Measurements from ENCODE around the gene MRGPRD. TPM values are rescaled to one million over a fixed set of nuclear protein-coding genes. Genes with fewer than 3 reads are reported as not detected.

The MRGPRD gene
- total RNA-seq, 4 donors from 2014 or later, result 2.9 to 5.4 TPM; not detected in 2

- Histone ChIP-seq H3K36me3 (peaks cover 0 to 86% of the 10 kb centered on the region in 2 donors), H3K4me3 (no peak overlapping the region), H3K27ac (peak overlapping the region; percentile 75 to 93 (median 90)), H3K9me3 (no peaks in the 10 kb centered on the region), H3K4me1 (peaks cover 4 to 99% (median 21%) of the 10 kb centered on the region in 3 donors), H3K27me3 (no peaks in the 10 kb centered on the region)
- peak; percentile 40 for ATAC-seq
- WGBS, 2 donors (ENCODE audit: low coverage in 1 of 2), result 31% methylated on average over 5 of the region's 7 CpGs; no CpG with 5 or more reads in 1 of the 2 donors
- TF ChIP-seq POLR2A (IDR thresholded peaks at IDR 0.05) (no peak), POLR2AphosphoS5 (IDR thresholded peaks at IDR 0.05) (peak; percentile 84)
Measured at GRCh38 chr11:68932358-68932757, 48.4 kb downstream of the MRGPRD start.

GRCh38 chr11:68931911-68932310, 48.9 kb downstream of the MRGPRD start:
- Histone ChIP-seq H3K4me1 (peaks cover 4 to 99% (median 23%) of the 10 kb centered on the region in 3 donors), H3K36me3 (peaks cover 0 to 85% of the 10 kb centered on the region in 2 donors), H3K27ac (peak overlapping the region; percentile 10 to 93 (median 90)), H3K4me3 (no peak overlapping the region), H3K27me3 (no peaks in the 10 kb centered on the region), H3K9me3 (no peaks in the 10 kb centered on the region)
- TF ChIP-seq, protein P1, sequence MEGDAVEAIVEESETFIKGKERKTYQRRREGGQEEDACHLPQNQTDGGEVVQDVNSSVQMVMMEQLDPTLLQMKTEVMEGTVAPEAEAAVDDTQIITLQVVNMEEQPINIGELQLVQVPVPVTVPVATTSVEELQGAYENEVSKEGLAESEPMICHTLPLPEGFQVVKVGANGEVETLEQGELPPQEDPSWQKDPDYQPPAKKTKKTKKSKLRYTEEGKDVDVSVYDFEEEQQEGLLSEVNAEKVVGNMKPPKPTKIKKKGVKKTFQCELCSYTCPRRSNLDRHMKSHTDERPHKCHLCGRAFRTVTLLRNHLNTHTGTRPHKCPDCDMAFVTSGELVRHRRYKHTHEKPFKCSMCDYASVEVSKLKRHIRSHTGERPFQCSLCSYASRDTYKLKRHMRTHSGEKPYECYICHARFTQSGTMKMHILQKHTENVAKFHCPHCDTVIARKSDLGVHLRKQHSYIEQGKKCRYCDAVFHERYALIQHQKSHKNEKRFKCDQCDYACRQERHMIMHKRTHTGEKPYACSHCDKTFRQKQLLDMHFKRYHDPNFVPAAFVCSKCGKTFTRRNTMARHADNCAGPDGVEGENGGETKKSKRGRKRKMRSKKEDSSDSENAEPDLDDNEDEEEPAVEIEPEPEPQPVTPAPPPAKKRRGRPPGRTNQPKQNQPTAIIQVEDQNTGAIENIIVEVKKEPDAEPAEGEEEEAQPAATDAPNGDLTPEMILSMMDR (IDR thresholded peaks at IDR 0.05), result no peak
- TF ChIP-seq POLR2A (IDR thresholded peaks at IDR 0.05) (no peak), EP300 (IDR thresholded peaks at IDR 0.05) (no peak)
- 69 to 79% methylated on average over 11 to 16 of the region's 17 CpGs for WGBS, 2 donors (ENCODE audit: low coverage in 1 of 2)
- ATAC-seq, result no peak

DNA sequence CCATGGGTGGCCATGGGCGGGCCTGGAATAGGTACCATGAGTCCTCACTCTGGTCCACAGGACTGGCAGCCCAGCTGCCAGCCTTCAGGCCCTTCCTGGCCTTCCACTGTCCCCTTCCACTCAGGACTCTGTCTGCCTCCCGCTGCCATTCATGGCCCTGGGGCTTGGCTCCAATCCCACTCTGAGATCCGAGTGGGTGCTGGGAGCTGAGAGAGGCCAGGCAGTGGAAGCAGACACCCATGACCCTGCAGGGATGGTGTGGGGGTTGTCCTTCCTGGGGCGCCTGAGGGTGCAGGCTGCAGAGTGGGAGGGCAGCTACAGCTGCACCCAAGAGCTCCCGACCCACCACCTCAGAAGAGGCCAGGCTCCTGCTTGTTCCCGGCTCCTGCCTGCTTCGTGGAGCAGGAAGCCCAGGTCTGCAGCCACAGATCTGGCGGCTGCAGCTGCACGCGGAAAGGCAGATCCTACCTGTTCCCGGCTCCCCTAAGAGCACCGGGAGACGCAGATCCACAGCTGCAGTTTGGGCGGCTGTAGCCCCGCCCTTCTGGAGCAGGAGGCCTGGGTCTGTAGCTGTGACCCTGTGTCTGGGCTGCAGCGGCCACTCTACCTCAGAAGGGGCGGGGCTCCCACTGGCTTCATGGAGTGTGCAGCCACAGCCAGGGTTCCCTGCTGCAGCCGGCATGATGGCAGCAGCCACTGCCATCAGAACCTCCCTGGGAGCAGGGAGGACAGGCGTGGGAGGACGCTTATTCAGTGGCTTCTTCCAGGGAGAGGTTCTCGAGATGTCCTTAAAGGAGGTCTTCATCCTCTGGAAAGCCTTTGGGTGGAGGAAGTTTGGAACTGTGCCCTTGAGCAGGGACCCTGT, 49.6 kb downstream of the MRGPRD start:
- ATAC-seq, result no peak
- Histone ChIP-seq H3K4me1 (peaks cover 4 to 95% (median 23%) of the 10 kb centered on the region in 3 donors), H3K4me3 (no peak overlapping the region), H3K36me3 (peaks cover 0 to 85% of the 10 kb centered on the region in 2 donors), H3K9me3 (peaks cover 0 to 2% (median 0%) of the 10 kb centered on the region in 3 donors), H3K27me3 (no peaks in the 10 kb centered on the region), H3K27ac (peak overlapping the region in 3 of 4 donors; percentile 88 to 93 (median 91))
- TF ChIP-seq EP300 (IDR thresholded peaks at IDR 0.05) (no peak), POLR2A (IDR thresholded peaks at IDR 0.05) (no peak), POLR2AphosphoS5 (IDR thresholded peaks at IDR 0.05) (no peak)
- TF ChIP-seq, protein P1 (IDR thresholded peaks at IDR 0.05), result no peak
- WGBS, 2 donors (ENCODE audit: low coverage in 1 of 2), result 89% methylated on average over 5 of the region's 21 CpGs; no CpG with 5 or more reads in 1 of the 2 donors

Other genes starting within 250 kb of the MRGPRD start
- under 1 TPM in 3 of 4 donors, not detected in 1; 0.12 to 0.54 (median 0.27) TPM for gene TESMIN, start 229.5 kb downstream of the MRGPRD start, total RNA-seq
- 100 to 1,000 TPM in 1 of 4 donors, 10 to 100 TPM in 3; 33.4 to 103 (median 74.7) TPM for gene CPT1A, start 139.1 kb downstream of the MRGPRD start, total RNA-seq
- 10 to 100 TPM; 40.4 to 70.0 (median 52.8) TPM for gene MRPL21, start 77.2 kb downstream of the MRGPRD start, total RNA-seq
- 10 to 100 TPM; 20.9 to 31.8 (median 24.9) TPM for gene IGHMBP2, start 77.1 kb downstream of the MRGPRD start, total RNA-seq
- gene MRGPRF, start 32.3 kb upstream of the MRGPRD start, total RNA-seq, result 100 to 1,000 TPM in 3 of 4 donors, 10 to 100 TPM in 1; 88.9 to 213 (median 165) TPM
- 10 to 100 TPM; 16.8 to 33.8 (median 28.3) TPM for gene TPCN2, start 67.9 kb upstream of the MRGPRD start, total RNA-seq
- 1 to 10 TPM; 1.2 to 2.3 (median 1.3) TPM for gene SMIM38, start 174.9 kb upstream of the MRGPRD start, total RNA-seq